Activated CD8-positive, alpha-beta T cell treated with anti-CD3 and anti-CD28 coated beads, Interleukin-2, amount 10 ng/mL, durations not matched to agents 7 days and 5 days (primary cell): ENCODE data around the gene LTB4R. TPM values are rescaled to one million over a fixed set of nuclear protein-coding genes. Genes with fewer than 3 reads are reported as not detected.
A peak's percentile ranks its signal among the peaks of the same experiment; 100 is the strongest.

ENCODE experiments used
- ATAC-seq: fragments of 150-1000 bp; cut with Tn5 transposase; one replicate; pipeline ENCODE4 v1.10.0; 2021; ENCODE audit warnings: moderate library complexity
- CTCF ChIA-PET: fragments of 350-600 bp; sonication (Branson Sonifier 250); formaldehyde crosslinking; loops from one replicate; lab custom pipeline; 2021; ENCODE audit warnings: antibody characterized with exemption; lab: Charles Lee
- POLR2A ChIA-PET: fragments of 350-600 bp; sonication (Branson Sonifier 250); formaldehyde crosslinking; loops from one replicate; lab custom pipeline; 2021; ENCODE audit warnings: antibody characterized with exemption; lab: Charles Lee
- DNase-seq: peaks from one replicate; pipeline ENCODE4 v3.0.0-alpha.2; 2020
- H3K27ac Mint-ChIP-seq: one replicate; pipeline ENCODE4 v1.8.0; 2021; ENCODE audit warnings: mild to moderate bottlenecking, mixed read lengths
- H3K27me3 Mint-ChIP-seq: one replicate; pipeline ENCODE4 v1.8.0; 2021; ENCODE audit warnings: low read depth, mixed read lengths
- H3K36me3 Mint-ChIP-seq: one replicate; pipeline ENCODE4 v1.8.0; 2021; ENCODE audit warnings: low read depth, mixed read lengths
- H3K4me1 Mint-ChIP-seq: one replicate; pipeline ENCODE4 v1.8.0; 2021; ENCODE audit warnings: low read depth, mixed read lengths
- H3K4me3 Mint-ChIP-seq: one replicate; pipeline ENCODE4 v1.8.0; 2021; ENCODE audit warnings: mild to moderate bottlenecking, mixed read lengths
- H3K9me3 Mint-ChIP-seq: one replicate; pipeline ENCODE4 v1.8.0; 2022; ENCODE audit warnings: mixed read lengths; ENCODE audit not compliant: insufficient read depth
- total RNA-seq, 2 experiments: library from RNA; stranded (reverse); gene quantifications; one replicate each; pipeline ENCODE4 v1.2.3, GENCODE V29; 2021

LTB4R gene
- total RNA-seq, 2 experiments from 2014 or later, result 26.9 to 28.0 TPM

GRCh38 chr14:24278424-24278823 lies 32.9 kb upstream of the LTB4R start:
- ChIA-PET CTCF (interaction anchor here (1.0 to 8.4 kb wide), 8 partner anchors 8 to 62 kb away, joined by 3 to 57 read pairs (median 20); partner anchors contain the start of genes CIDEB, LTB4R, LTB4R2 and MDP1), POLR2A (interaction anchor here (1.6 kb wide), 1 partner anchor 36 kb away, joined by 6 read pairs; the partner anchor contains the start of gene TINF2)
- Mint-ChIP-seq H3K4me1 (peaks cover 41% of the 10 kb centered on the region), H3K9me3 (no peaks in the 10 kb centered on the region), H3K27ac (peak overlapping the region; percentile 31), H3K36me3 (peaks cover 2% of the 10 kb centered on the region), H3K27me3 (no peaks in the 10 kb centered on the region), H3K4me3 (no peak overlapping the region)
- ATAC-seq, result no peak
- no peak for DNase-seq

GRCh38 chr14:24279301-24280186 lies 31.8 kb upstream of the LTB4R start:
- ChIA-PET CTCF (interaction anchor here (1.4 to 8.4 kb wide), 12 partner anchors 9 to 66 kb away, joined by 3 to 57 read pairs (median 13); partner anchors contain the start of genes CHMP4A, CIDEB, DHRS1 and LTB4R), POLR2A (interaction anchor here (1.0 to 1.8 kb wide), 3 partner anchors 8 to 20 kb away, joined by 4 to 9 read pairs (median 5); partner anchors contain the start of genes DHRS1, NOP9 and RABGGTA)
- H3K4me3 Mint-ChIP-seq, result no peak overlapping the region
- peaks cover 2% of the 10 kb centered on the region for H3K36me3 Mint-ChIP-seq
- H3K27ac Mint-ChIP-seq, result peak overlapping the region; percentile 73
- H3K9me3 Mint-ChIP-seq, result no peaks in the 10 kb centered on the region
- H3K27me3 Mint-ChIP-seq, result no peaks in the 10 kb centered on the region
- ATAC-seq (peak; percentile 69), DNase-seq (peak; percentile 44)
- peaks cover 30% of the 10 kb centered on the region for H3K4me1 Mint-ChIP-seq

- Mint-ChIP-seq H3K4me1 (peaks cover 29% of the 10 kb centered on the region), H3K27me3 (no peaks in the 10 kb centered on the region), H3K9me3 (no peaks in the 10 kb centered on the region), H3K27ac (peak overlapping the region; percentile 2), H3K36me3 (peaks cover 2% of the 10 kb centered on the region), H3K4me3 (no peak overlapping the region)
- POLR2A ChIA-PET, result interaction anchor here (1.7 to 1.8 kb wide), 3 partner anchors 9 to 10 kb away, joined by 4 to 9 read pairs (median 5); partner anchors contain the start of gene RABGGTA
- CTCF ChIA-PET, result interaction anchor here (1.1 to 8.4 kb wide), 9 partner anchors 9 to 151 kb away, joined by 4 to 57 read pairs (median 18); partner anchors contain the start of genes CHMP4A, CIDEB, LTB4R and LTB4R2
- DNase-seq (no peak), ATAC-seq (no peak)
Observed at GRCh38 chr14:24280797-24281460, 30.4 kb upstream of the LTB4R start.

- Mint-ChIP-seq H3K4me3 (no peak overlapping the region), H3K36me3 (peaks cover 2% of the 10 kb centered on the region), H3K27me3 (no peaks in the 10 kb centered on the region), H3K9me3 (no peaks in the 10 kb centered on the region), H3K4me1 (peaks cover 29% of the 10 kb centered on the region), H3K27ac (no peak overlapping the region)
- POLR2A ChIA-PET, result interaction anchor here (1.2 to 1.7 kb wide), 2 partner anchors 8 to 14 kb away, joined by 3 to 4 read pairs; no protein-coding TSS in a partner anchor
- CTCF ChIA-PET, result interaction anchor here (1.1 to 8.4 kb wide), 6 partner anchors 8 to 52 kb away, joined by 3 to 57 read pairs (median 24); partner anchors contain the start of genes CIDEB, LTB4R, LTB4R2 and RABGGTA
- DNase-seq (no peak), ATAC-seq (no peak)
Observed at GRCh38 chr14:24281636-24282035, 29.7 kb upstream of the LTB4R start.

GRCh38 chr14:24282736-24283135 lies 28.6 kb upstream of the LTB4R start:
- H3K4me1 Mint-ChIP-seq, result peaks cover 25% of the 10 kb centered on the region
- DNase-seq (no peak), ATAC-seq (no peak)
- H3K27ac Mint-ChIP-seq, result no peak overlapping the region
- POLR2A ChIA-PET, result interaction anchor here (1.0 to 1.7 kb wide), 4 partner anchors 7 to 36 kb away, joined by 3 to 4 read pairs (median 3); no protein-coding TSS in a partner anchor
- no peak overlapping the region for H3K4me3 Mint-ChIP-seq
- peaks cover under 1% of the 10 kb centered on the region for H3K36me3 Mint-ChIP-seq
- no peaks in the 10 kb centered on the region for H3K9me3 Mint-ChIP-seq
- CTCF ChIA-PET, result interaction anchor here (1.1 to 8.4 kb wide), 6 partner anchors 12 to 51 kb away, joined by 3 to 57 read pairs (median 22); partner anchors contain the start of genes CIDEB, LTB4R, LTB4R2 and RABGGTA
- H3K27me3 Mint-ChIP-seq, result no peaks in the 10 kb centered on the region

- H3K4me3 Mint-ChIP-seq, result no peak overlapping the region
- no peak overlapping the region for H3K27ac Mint-ChIP-seq
- ChIA-PET POLR2A (interaction anchor here (0.7 to 1.0 kb wide), 3 partner anchors 13 to 113 kb away, joined by 3 read pairs; no protein-coding TSS in a partner anchor), CTCF (interaction anchor here (1.9 to 8.4 kb wide), 4 partner anchors 13 to 41 kb away, joined by 9 to 55 read pairs (median 22); partner anchors contain the start of genes RABGGTA and TINF2)
- H3K9me3 Mint-ChIP-seq, result no peaks in the 10 kb centered on the region
- peaks cover 4% of the 10 kb centered on the region for H3K36me3 Mint-ChIP-seq
- no peak for ATAC-seq
- no peaks in the 10 kb centered on the region for H3K27me3 Mint-ChIP-seq
- H3K4me1 Mint-ChIP-seq, result peaks cover 18% of the 10 kb centered on the region
- DNase-seq, result no peak
Observed at GRCh38 chr14:24283796-24284460, 27.4 kb upstream of the LTB4R start.

- ChIA-PET CTCF (interaction anchor here (1.9 to 8.4 kb wide), 3 partner anchors 13 to 42 kb away, joined by 9 to 55 read pairs (median 17); partner anchors contain the start of gene TINF2), POLR2A (no interaction called here)
- H3K27ac Mint-ChIP-seq, result no peak overlapping the region
- no peaks in the 10 kb centered on the region for H3K9me3 Mint-ChIP-seq
- no peaks in the 10 kb centered on the region for H3K27me3 Mint-ChIP-seq
- H3K4me3 Mint-ChIP-seq, result no peak overlapping the region
- peaks cover 16% of the 10 kb centered on the region for H3K4me1 Mint-ChIP-seq
- no peak for ATAC-seq
- peaks cover 9% of the 10 kb centered on the region for H3K36me3 Mint-ChIP-seq
- no peak for DNase-seq
Observed at GRCh38 chr14:24284501-24285035, 26.7 kb upstream of the LTB4R start.

GRCh38 chr14:24285351-24285750 lies 26.0 kb upstream of the LTB4R start:
- Mint-ChIP-seq H3K4me1 (peaks cover 19% of the 10 kb centered on the region), H3K9me3 (no peaks in the 10 kb centered on the region), H3K4me3 (no peak overlapping the region), H3K27me3 (no peaks in the 10 kb centered on the region), H3K36me3 (peaks cover 17% of the 10 kb centered on the region), H3K27ac (no peak overlapping the region)
- ATAC-seq (no peak), DNase-seq (no peak)
- CTCF ChIA-PET, result no interaction called here
- POLR2A ChIA-PET, result no interaction called here

- Mint-ChIP-seq H3K4me3 (no peak overlapping the region), H3K27me3 (no peaks in the 10 kb centered on the region), H3K27ac (no peak overlapping the region), H3K9me3 (no peaks in the 10 kb centered on the region), H3K4me1 (peaks cover 28% of the 10 kb centered on the region), H3K36me3 (peaks cover 32% of the 10 kb centered on the region)
- ChIA-PET POLR2A (no interaction called here), CTCF (interaction anchor here (1.5 kb wide), 1 partner anchor 10 kb away, joined by 5 read pairs; no protein-coding TSS in a partner anchor)
- DNase-seq (no peak), ATAC-seq (no peak)
Observed at GRCh38 chr14:24286996-24287395, 24.3 kb upstream of the LTB4R start.

- POLR2A ChIA-PET, result interaction anchor here (0.8 to 2.8 kb wide), 7 partner anchors 8 to 142 kb away, joined by 3 to 12 read pairs (median 5); partner anchors contain the start of genes RABGGTA and TINF2
Observed at GRCh38 chr14:24289649-24290280, 21.5 kb upstream of the LTB4R start.

More at GRCh38 chr14:24289649-24290280, 21.5 kb upstream of the LTB4R start:
- Mint-ChIP-seq H3K9me3 (no peaks in the 10 kb centered on the region), H3K4me1 (peaks cover 28% of the 10 kb centered on the region), H3K4me3 (no peak overlapping the region), H3K36me3 (peaks cover 51% of the 10 kb centered on the region), H3K27ac (no peak overlapping the region), H3K27me3 (no peaks in the 10 kb centered on the region)
- CTCF ChIA-PET, result interaction anchor here (1.1 to 26.4 kb wide), 10 partner anchors 10 to 142 kb away, joined by 4 to 801 read pairs (median 8); partner anchors contain the start of genes CIDEB, GMPR2, LTB4R and LTB4R2
- DNase-seq, result peak; percentile 68
- ATAC-seq, result peak; percentile 84
